Heart left ventricle (tissue), 13 donors: Measurements from ENCODE around the gene TRAIP.

Source experiments
- POLR2A ChIP-seq, 2 donors: fragments of 450-650 bp; IDR thresholded peaks; one replicate each; pipeline ENCODE4 v1.6.1; 2017; ENCODE audit warnings: antibody characterized with exemption in 2 of 2, mild to moderate bottlenecking in 2 of 2, moderate library complexity in 2 of 2
- TF ChIP-seq, protein P1 (sequence below), 12 donors: fragments of 200-600 bp; sonication (generic) in 4 of 12; IDR thresholded peaks; one replicate each; pipeline versions ENCODE4 v1.5.0 to v1.8.0; 2018 to 2022; ENCODE audit warnings: antibody characterized with exemption in 12 of 12, mild to moderate bottlenecking in 5 of 12
- donor health status: ischemic (EF 13 %, LVEDD 7.1; RV severe dilation, severe dysfunction).
- donor health status: DM: no; HTN: yes; CAD: no.
- donor health status: DM: no; HTN: no; CAD: no.
- donor health status: ischemic (EF 25% LVEDD 6.9; RV normal size, moderate dysfunction).
- donor health status: ischemic (EF 25% LVEDD 5.7; RV mildly dilated, moderate dysfunction).
- donor health status: ischemic (EF 35%, LVEDD 5.7; RV mildly dilated, moderate dysfunction).
- donor health status: nonischemic (EF 11% LVEDD 7.7; RV severe dilation, severe dysfunction).
- donor health status: DM: yes; HTN: yes; CAD: no.
- donor health status: PGD.
- donor health status: ischemic (EF 29% LVEDD 5.4; RV normal size, mild dysfunction).
- donor health status: nonischemic (EF 23%, LVEDD 6.1; RV moderate dilation, normal function).

DNA sequence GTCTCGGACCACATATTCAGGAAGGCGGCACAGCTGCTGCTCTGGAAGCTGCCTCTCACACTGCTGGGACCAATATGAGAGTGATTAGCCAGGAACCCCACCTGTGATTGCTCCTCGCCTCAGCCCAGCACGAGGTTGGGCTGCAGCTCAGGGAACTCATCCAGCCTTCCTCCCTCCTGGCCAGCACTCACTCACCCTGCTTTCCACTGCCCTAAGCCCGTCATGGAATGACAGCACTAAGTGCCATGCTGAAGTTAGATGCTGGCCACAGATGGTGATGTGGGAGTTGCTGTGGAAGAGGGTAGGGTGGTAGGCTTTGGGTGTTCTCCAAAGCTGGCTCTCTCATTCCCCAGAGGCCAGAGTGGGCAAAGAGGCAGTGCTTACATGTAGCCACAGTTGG lies 40.0 kb upstream of the TRAIP start:
- TF ChIP-seq, protein P1, sequence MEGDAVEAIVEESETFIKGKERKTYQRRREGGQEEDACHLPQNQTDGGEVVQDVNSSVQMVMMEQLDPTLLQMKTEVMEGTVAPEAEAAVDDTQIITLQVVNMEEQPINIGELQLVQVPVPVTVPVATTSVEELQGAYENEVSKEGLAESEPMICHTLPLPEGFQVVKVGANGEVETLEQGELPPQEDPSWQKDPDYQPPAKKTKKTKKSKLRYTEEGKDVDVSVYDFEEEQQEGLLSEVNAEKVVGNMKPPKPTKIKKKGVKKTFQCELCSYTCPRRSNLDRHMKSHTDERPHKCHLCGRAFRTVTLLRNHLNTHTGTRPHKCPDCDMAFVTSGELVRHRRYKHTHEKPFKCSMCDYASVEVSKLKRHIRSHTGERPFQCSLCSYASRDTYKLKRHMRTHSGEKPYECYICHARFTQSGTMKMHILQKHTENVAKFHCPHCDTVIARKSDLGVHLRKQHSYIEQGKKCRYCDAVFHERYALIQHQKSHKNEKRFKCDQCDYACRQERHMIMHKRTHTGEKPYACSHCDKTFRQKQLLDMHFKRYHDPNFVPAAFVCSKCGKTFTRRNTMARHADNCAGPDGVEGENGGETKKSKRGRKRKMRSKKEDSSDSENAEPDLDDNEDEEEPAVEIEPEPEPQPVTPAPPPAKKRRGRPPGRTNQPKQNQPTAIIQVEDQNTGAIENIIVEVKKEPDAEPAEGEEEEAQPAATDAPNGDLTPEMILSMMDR (IDR thresholded peaks at IDR 0.05): no peak
- TF ChIP-seq POLR2A (IDR thresholded peaks at IDR 0.05): no peak
